Activated naive CD8-positive, alpha-beta T cell treated with anti-CD3 and anti-CD28 coated beads, Interleukin-2, amount 50 U/mL, for 24 hours (primary cell): Measurements from ENCODE around the gene TTF2.
"Not testable (repeated sequence)": the region's sequence is repeated elsewhere in the genome, so short reads cannot be mapped to it uniquely, and the experiment has no call there.

Source experiments
- ATAC-seq: fragments of 150-1000 bp; cut with Tn5 transposase; one replicate; pipeline ENCODE4 v1.10.0; 2021
- DNase-seq: peaks from one replicate; pipeline ENCODE4 v3.0.0; 2021
- H3K27ac Mint-ChIP-seq: one replicate; pipeline ENCODE4 v1.8.0; 2021; ENCODE audit warnings: mild to moderate bottlenecking, mixed read lengths
- H3K27me3 Mint-ChIP-seq: one replicate; pipeline ENCODE4 v1.8.0; 2021; ENCODE audit warnings: mixed read lengths
- H3K36me3 Mint-ChIP-seq: one replicate; pipeline ENCODE4 v1.8.0; 2021; ENCODE audit warnings: low read depth, mixed read lengths
- H3K4me1 Mint-ChIP-seq: one replicate; pipeline ENCODE4 v1.8.0; 2021; ENCODE audit warnings: mixed read lengths
- H3K4me3 Mint-ChIP-seq: one replicate; pipeline ENCODE4 v1.8.0; 2021; ENCODE audit warnings: mild to moderate bottlenecking, moderate library complexity, mixed read lengths
- H3K9me3 Mint-ChIP-seq: one replicate; pipeline ENCODE4 v1.8.0; 2021; ENCODE audit warnings: mixed read lengths

TTF2 gene

GRCh38 chr1:117130526-117130925, 70.4 kb downstream of the TTF2 start:
- ATAC-seq = no peak
- no peak for DNase-seq
- Mint-ChIP-seq H3K4me3 (no peak overlapping the region), H3K27ac (no peak overlapping the region), H3K4me1 (no peaks in the 10 kb centered on the region), H3K9me3 (no peaks in the 10 kb centered on the region), H3K36me3 (no peaks in the 10 kb centered on the region), H3K27me3 (peaks cover 12% of the 10 kb centered on the region)

- Mint-ChIP-seq H3K36me3 (no peaks in the 10 kb centered on the region), H3K4me3 (no peak overlapping the region), H3K9me3 (no peaks in the 10 kb centered on the region), H3K27ac (no peak overlapping the region), H3K27me3 (peaks cover 11% of the 10 kb centered on the region), H3K4me1 (no peaks in the 10 kb centered on the region)
- ATAC-seq (no peak), DNase-seq (no peak)
Observed at GRCh38 chr1:117135329-117135728, 75.2 kb downstream of the TTF2 start.

DNA sequence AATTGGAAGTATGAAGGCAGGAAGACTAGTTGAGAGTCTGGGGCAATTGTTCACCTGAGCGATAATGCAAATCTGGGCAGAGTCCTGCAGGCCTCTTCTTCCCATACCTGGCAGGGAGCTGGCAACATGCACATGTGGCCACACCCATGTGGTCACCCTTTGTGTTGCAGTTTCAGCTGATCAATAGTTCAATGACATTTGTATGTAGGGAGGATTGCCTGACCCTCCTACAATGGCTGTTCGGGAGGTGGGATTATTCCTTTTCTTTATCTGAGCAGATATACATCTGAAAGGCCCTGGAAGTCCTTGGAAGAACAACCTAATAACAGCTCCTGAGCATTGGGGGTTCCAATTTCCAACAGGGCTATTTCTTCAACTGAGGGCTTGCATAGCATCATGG, 76.6 kb downstream of the TTF2 start:
- H3K36me3 Mint-ChIP-seq = no peaks in the 10 kb centered on the region
- H3K27me3 Mint-ChIP-seq = peaks cover 11% of the 10 kb centered on the region
- H3K27ac Mint-ChIP-seq = no peak overlapping the region
- H3K9me3 Mint-ChIP-seq = no peaks in the 10 kb centered on the region
- no peak for ATAC-seq
- H3K4me1 Mint-ChIP-seq = no peaks in the 10 kb centered on the region
- DNase-seq = no peak
- H3K4me3 Mint-ChIP-seq = no peak overlapping the region

DNA sequence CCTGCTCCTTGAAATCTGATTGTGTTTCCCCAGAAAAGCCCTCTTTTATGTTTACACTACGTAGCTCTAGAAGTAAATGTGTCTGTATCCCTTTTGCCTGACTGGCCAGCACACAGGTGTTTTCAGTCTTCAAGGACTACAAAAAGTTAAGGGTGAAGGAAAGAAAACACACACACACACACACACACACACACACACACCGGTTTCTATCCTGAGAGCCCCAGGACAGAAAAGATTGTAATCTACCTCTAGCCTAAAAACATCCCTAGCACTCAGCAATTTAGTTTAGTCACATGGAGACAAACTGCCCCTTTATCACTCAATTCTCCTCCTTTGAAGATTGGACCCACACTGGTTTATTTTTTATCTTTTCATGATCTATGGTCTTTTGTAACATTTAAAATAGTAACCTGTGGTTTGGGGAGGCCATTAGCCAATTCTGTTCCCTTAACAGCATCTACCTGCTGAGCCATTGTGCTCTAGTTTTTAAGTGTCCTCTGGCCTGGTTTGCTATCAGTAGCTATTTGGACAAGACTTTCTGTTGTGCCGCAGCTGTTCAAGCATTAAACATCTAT, 77.2 kb downstream of the TTF2 start:
- Mint-ChIP-seq H3K4me3 (no peak overlapping the region), H3K4me1 (no peaks in the 10 kb centered on the region), H3K27me3 (peaks cover 11% of the 10 kb centered on the region)

GRCh38 chr1:117138106-117138505, 78.0 kb downstream of the TTF2 start:
- H3K4me3 Mint-ChIP-seq = no peak overlapping the region
- H3K36me3 Mint-ChIP-seq = no peaks in the 10 kb centered on the region
- DNase-seq = no peak
- H3K9me3 Mint-ChIP-seq = no peaks in the 10 kb centered on the region
- H3K27me3 Mint-ChIP-seq = peaks cover 11% of the 10 kb centered on the region
- H3K4me1 Mint-ChIP-seq = no peaks in the 10 kb centered on the region
- no peak for ATAC-seq
- no peak overlapping the region for H3K27ac Mint-ChIP-seq

More for the DNA sequence above, 77.2 kb downstream of the TTF2 start:
- ATAC-seq (no peak), DNase-seq (no peak)
- Mint-ChIP-seq H3K27ac (no peak overlapping the region), H3K9me3 (no peaks in the 10 kb centered on the region), H3K36me3 (no peaks in the 10 kb centered on the region)

DNA sequence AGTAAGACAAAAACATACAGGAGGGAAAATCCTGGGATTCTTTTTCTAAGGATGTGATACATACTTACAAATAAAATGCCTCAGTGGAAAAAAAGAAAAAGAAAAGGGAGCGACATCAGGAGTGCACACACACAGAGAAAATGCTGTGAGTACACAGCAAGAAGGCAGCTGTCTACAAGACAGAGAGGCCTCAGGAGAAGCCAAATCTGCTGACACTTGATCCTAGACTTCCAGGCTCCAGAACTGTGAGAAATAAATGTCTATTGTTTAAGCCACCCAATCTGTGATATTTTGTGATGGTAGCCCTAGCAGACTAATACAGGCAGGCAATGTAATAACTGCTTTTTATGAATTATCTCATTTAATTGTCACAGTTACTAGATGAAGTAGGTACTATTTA, 78.4 kb downstream of the TTF2 start:
- no peaks in the 10 kb centered on the region for H3K36me3 Mint-ChIP-seq
- ATAC-seq (no peak), DNase-seq (no peak)
- no peaks in the 10 kb centered on the region for H3K9me3 Mint-ChIP-seq
- no peaks in the 10 kb centered on the region for H3K4me1 Mint-ChIP-seq
- H3K27ac Mint-ChIP-seq = no peak overlapping the region
- no peak overlapping the region for H3K4me3 Mint-ChIP-seq
- H3K27me3 Mint-ChIP-seq = peaks cover 9% of the 10 kb centered on the region

DNA sequence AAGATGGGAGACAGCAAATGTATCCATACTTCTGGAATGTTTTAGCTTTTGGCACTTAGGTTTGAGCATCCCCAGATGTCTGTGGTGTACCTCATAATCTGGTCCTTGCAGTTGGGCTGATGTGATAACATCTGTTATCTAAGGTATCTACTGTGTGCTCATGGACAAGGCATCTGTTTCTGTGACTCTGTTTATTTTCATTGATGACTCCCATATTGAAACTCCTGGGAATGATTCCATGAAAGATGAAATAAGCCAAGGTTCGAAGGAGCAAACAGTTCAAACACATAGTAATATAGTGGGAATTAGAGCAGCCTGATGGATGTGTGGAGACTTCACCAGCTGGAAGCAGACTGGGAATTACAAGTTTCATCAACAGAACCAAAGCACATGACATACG, 82.1 kb downstream of the TTF2 start:
- Mint-ChIP-seq H3K27me3 (peaks cover 9% of the 10 kb centered on the region), H3K27ac (no peak overlapping the region), H3K36me3 (no peaks in the 10 kb centered on the region), H3K4me1 (no peaks in the 10 kb centered on the region), H3K9me3 (no peaks in the 10 kb centered on the region), H3K4me3 (no peak overlapping the region)
- no peak for DNase-seq
- no peak for ATAC-seq

GRCh38 chr1:117143172-117143571, 83.0 kb downstream of the TTF2 start:
- peaks cover 9% of the 10 kb centered on the region for H3K27me3 Mint-ChIP-seq
- no peak overlapping the region for H3K4me3 Mint-ChIP-seq
- H3K36me3 Mint-ChIP-seq = no peaks in the 10 kb centered on the region
- no peak overlapping the region for H3K27ac Mint-ChIP-seq
- no peaks in the 10 kb centered on the region for H3K9me3 Mint-ChIP-seq
- DNase-seq (no peak), ATAC-seq (no peak)
- H3K4me1 Mint-ChIP-seq = no peaks in the 10 kb centered on the region

- no peak for ATAC-seq
- Mint-ChIP-seq H3K4me1 (no peaks in the 10 kb centered on the region), H3K4me3 (no peak overlapping the region), H3K27ac (no peak overlapping the region), H3K9me3 (no peaks in the 10 kb centered on the region), H3K36me3 (no peaks in the 10 kb centered on the region), H3K27me3 (peaks cover 9% of the 10 kb centered on the region)
- DNase-seq = no peak
Observed at GRCh38 chr1:117143871-117144270, 83.7 kb downstream of the TTF2 start.

- DNase-seq = no peak
- no peaks in the 10 kb centered on the region for H3K36me3 Mint-ChIP-seq
- H3K27ac Mint-ChIP-seq = no peak overlapping the region
- H3K4me3 Mint-ChIP-seq = no peak overlapping the region
- peaks cover 9% of the 10 kb centered on the region for H3K27me3 Mint-ChIP-seq
- H3K9me3 Mint-ChIP-seq = no peaks in the 10 kb centered on the region
- ATAC-seq = no peak
- no peaks in the 10 kb centered on the region for H3K4me1 Mint-ChIP-seq
Observed at GRCh38 chr1:117146072-117146471, 85.9 kb downstream of the TTF2 start.

DNA sequence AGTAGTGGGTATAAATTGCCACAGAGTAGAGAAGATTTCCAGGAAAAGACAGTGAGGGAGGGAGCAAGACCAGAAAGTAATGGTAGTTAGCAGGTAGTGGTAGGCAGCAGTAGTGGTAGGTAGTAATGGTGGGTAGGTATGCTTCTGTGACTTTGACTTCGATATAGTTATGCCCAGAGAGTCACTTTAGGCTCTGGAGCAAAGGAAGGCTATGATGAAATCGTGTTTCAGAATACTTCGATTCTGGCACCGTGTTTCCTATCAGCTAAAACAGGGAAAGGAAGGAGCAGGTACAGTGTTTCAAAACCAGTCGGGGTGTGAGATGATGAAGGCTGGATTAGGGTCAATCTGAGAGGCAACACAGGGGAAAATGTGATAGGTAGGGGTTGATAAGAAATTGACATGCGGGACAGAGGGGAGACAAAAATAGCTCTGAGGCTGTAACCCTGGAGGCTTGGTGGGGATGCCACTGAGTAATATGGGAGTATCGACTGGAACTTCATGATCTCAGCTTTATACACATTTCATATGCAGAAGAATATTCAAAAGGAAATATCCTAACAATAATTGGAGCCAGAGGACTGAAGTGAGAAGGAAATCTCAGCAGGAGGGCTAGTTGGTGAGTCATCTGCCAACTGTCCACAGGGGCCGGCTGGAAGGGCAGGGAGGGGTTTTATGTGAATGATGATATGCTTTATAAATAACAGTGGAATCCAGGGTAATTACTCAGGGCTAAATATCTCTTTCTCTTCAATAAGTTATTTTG, 86.6 kb downstream of the TTF2 start:
- H3K36me3 Mint-ChIP-seq = no peaks in the 10 kb centered on the region
- no peak for DNase-seq

DNA sequence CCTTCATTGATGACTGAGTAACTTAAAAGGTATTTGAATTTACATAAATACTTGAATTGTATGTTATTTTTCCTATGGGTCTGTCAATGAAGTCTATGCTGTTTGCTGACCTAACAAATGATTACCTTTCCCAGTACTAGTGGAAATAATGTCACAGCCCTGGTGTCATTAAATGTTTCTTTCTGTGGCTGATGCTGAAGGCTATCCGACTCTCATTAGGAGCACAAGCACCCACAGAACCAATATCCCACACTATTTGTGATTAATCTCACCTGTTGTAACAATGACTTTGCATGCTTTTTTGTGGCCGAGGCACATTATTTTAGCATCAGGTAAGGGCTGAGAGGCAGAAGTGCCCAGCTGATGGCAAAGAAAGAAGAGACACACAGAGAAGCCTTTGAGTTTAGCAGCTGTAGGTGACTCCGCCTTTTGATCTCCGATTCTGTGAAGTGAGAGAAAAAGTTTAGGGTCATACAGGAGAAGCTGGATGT, 87.3 kb downstream of the TTF2 start:
- ATAC-seq (no peak), DNase-seq (no peak)

More for the DNA sequence above, 86.6 kb downstream of the TTF2 start:
- H3K4me1 Mint-ChIP-seq = no peaks in the 10 kb centered on the region
- H3K27ac Mint-ChIP-seq = no peak overlapping the region
- H3K4me3 Mint-ChIP-seq = no peak overlapping the region
- peaks cover 9% of the 10 kb centered on the region for H3K27me3 Mint-ChIP-seq
- peaks cover 3% of the 10 kb centered on the region for H3K9me3 Mint-ChIP-seq
- no peak for ATAC-seq

GRCh38 chr1:117147856-117148588, 87.9 kb downstream of the TTF2 start:
- no peaks in the 10 kb centered on the region for H3K36me3 Mint-ChIP-seq
- no peak overlapping the region for H3K4me3 Mint-ChIP-seq
- H3K4me1 Mint-ChIP-seq = no peaks in the 10 kb centered on the region
- H3K27ac Mint-ChIP-seq = no peak overlapping the region
- peaks cover 4% of the 10 kb centered on the region for H3K9me3 Mint-ChIP-seq
- ATAC-seq = no peak
- peaks cover 9% of the 10 kb centered on the region for H3K27me3 Mint-ChIP-seq
- DNase-seq = no peak

More for the DNA sequence above, 87.3 kb downstream of the TTF2 start:
- Mint-ChIP-seq H3K4me3 (no peak overlapping the region), H3K4me1 (no peaks in the 10 kb centered on the region), H3K36me3 (no peaks in the 10 kb centered on the region), H3K27ac (no peak overlapping the region), H3K27me3 (peaks cover 9% of the 10 kb centered on the region), H3K9me3 (peaks cover 4% of the 10 kb centered on the region)

- H3K4me3 Mint-ChIP-seq = no peak overlapping the region
- no peaks in the 10 kb centered on the region for H3K36me3 Mint-ChIP-seq
- peaks cover 4% of the 10 kb centered on the region for H3K9me3 Mint-ChIP-seq
- no peaks in the 10 kb centered on the region for H3K4me1 Mint-ChIP-seq
- H3K27me3 Mint-ChIP-seq = peaks cover 9% of the 10 kb centered on the region
- DNase-seq (no peak), ATAC-seq (no peak)
- H3K27ac Mint-ChIP-seq = no peak overlapping the region
Observed at GRCh38 chr1:117150316-117150715, 90.2 kb downstream of the TTF2 start.

- H3K27ac Mint-ChIP-seq, ATAC-seq, H3K4me1 Mint-ChIP-seq, H3K9me3 Mint-ChIP-seq, H3K36me3 Mint-ChIP-seq, H3K4me3 Mint-ChIP-seq, DNase-seq, H3K27me3 Mint-ChIP-seq: not testable (repeated sequence)
Observed at GRCh38 chr1:117151305-117151704, 91.2 kb downstream of the TTF2 start.
